HG02798 (cell line): Measurements from ENCODE around the gene BSND.

Experiments used
- ATAC-seq: cut with Tn5 transposase; IDR thresholded peaks from one replicate; pipeline ENCODE4 v1.9.1; 2021; ENCODE audit warnings: mild to moderate bottlenecking; ENCODE audit not compliant: unreplicated experiment, poor library complexity

BSND gene

DNA sequence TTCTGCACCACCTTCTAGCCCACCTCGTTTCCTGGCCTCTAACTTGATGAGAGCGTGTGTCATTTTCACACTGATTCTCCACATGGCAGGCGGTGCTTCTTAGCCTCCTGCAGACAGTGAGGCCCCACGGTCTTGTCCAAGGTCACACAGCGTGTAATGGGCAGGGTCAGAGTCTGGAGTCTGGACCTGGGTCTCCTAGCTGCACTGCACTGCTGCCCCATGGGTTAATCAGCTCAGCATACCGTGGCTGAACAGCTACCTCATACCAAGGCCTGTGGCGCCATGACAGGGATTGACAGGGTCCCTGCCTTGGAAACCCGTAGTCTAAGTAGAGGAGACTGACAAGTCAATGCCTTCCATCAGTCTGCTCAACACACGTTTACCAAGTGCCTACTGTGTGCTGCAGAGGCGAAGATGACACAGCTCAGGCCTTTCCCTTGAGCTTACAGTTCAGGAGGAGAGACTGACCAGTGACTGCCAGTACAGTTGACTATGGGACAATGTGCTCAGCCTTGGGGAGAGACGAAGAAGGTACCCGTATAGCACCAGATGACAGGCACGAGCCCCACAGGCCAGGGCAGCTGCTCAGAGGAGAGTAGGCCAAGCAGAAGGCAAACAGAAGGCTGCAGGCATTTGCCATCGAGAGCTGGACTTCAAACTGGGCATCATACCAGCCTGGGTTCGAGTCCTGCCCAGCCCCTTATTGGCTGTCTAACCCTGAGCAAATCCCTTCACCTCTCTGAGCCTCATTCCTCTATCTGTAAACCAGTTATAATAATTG lies 46.1 kb downstream of the BSND start:
- ATAC-seq, result no peak

DNA sequence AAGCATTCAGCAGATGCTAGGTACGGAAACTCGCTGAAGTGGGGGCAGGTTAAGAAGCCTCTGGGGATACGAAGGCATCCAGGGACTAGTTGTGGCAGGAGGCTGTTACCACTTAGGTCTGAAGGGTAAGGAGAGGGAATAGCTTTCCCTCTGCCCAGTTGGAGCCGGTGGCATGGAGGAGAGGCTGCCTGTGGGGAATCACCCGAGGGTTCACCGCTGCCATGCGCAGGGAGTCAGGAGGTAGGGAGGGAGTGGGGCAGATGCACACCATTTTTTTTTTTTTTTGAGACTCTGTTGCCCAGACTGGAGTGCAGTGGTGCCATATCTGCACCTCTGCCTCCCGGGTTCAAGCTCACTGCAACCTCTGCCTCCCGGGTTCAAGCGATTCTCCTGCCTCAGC lies 46.7 kb downstream of the BSND start:
- ATAC-seq, result no peak

DNA sequence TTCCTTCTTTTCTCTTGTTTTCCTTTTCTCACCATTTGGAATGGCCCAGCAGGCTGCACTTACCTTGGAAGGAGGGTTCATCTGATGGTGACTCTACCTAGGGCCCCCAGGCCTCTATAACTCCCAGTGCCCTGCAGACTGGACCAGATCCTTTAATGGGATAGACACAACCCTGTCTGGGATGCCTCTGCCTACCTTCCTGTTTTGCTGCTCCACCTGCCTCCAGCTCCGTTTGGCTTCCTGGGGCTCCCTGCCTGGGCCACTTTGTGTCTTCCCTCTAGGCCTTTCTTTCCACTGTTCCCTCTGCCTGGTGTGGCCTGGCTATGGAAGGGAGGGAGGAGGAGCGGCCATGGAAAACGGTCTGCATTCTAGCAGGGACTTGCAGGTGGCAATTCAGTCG lies 48.1 kb downstream of the BSND start:
- ATAC-seq, result no peak

DNA sequence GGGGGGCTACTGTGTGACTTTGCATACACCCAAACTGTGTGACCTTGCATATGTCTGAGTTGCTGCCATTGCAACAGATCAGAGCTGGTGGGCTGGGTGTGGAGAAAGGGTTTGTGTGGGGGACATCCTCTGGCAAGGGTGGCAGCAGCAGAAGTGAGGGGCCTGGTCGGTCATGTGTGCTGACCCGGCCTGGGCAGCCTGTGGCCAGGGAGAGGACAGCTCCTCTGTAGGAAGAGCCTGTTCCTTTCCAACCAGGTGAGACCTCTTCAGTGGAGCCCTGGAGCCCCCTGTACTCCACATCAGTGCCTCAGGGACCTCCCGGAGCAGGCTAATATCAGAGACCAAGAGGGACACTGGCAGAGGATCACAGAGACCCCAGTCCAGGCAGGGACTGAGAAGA lies 48.9 kb downstream of the BSND start:
- no peak for ATAC-seq

DNA sequence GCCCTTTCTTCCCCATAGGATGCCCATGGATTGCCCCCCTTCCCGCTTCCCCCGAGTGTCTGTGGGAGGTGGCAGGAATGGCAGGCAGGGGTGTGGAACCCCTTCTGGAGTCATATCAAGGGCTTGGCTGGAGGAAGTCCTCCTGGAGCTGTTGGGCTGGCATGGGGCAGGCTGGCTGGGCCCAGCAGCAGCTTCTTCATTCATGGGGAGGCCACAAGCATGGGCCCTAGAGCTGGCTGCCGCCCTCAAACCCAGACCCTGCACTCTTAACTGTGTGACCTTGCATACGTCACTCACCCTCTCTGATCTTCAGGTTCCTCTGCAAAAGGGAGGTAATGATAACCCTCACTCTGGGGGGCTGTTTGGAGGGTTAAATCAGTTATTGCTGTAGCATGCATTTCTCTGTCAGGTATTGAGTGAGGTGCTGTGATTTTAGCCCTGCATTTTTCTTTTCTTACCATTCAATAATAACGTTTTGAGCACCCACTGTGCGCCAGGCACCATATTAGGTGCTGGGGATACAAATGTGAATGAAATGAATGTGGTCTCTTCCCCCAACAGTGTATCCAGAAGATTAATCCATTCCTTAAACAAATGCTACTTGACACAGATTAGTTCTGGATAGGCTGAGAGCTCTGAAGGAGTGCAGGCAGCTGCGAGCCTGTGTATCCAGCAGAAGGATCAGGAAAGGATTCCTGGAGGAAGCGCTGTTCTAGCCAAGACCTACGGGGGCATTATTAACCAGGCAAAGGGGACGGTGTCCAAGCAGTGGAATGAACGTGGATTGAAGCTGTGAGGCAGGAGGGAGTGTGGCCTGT lies 49.9 kb downstream of the BSND start:
- ATAC-seq, result no peak

DNA sequence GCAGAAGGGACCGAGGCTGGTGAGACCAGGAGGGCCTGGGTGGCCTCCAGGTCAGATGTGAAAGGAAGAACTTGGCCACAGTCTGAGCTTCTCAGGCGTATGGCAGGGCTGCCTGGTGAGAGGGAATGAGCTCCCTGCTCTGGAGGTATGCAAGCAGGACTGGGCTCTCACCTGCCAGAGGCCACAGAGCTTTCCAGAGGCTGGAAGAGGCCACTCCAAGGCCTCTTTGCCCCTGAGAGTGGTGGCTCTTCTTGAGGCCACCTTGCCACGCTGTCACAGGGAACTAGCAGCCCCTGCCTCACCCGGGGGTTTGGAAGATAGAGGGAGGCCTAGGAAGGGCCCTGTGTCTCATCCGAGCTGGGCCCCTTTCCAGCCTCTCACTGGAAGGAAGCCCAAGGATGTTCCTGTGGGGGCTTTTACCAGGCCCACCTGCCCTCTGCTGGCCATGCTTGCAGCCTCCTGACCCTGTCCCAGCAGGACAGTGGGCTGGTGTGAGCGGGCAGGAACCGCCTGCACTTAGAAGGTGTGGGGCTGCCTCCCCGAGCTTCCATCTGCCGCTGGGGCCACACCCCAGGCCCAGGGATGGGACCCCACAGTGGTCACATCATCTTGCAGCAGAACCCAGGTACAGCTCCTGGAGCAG lies 50.7 kb downstream of the BSND start:
- ATAC-seq, result no peak

DNA sequence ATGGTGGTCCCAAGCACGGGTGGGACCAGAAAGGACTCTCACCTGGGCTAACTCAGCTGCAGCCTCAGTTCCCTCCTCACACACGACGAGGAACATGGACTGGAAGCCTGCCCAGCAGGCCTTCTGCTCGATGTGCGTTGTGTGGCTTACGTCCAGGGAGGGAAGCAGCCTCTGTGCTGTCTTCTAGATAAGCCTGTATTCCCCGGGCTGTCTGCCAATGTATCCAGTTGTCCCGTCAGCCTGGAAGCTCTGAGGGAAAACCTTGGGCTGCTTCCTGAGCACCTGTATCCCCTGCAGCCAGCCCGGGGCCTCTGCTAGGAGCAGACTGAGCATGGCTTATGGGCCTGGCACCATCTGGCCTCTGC lies 51.2 kb downstream of the BSND start:
- ATAC-seq, result no peak

DNA sequence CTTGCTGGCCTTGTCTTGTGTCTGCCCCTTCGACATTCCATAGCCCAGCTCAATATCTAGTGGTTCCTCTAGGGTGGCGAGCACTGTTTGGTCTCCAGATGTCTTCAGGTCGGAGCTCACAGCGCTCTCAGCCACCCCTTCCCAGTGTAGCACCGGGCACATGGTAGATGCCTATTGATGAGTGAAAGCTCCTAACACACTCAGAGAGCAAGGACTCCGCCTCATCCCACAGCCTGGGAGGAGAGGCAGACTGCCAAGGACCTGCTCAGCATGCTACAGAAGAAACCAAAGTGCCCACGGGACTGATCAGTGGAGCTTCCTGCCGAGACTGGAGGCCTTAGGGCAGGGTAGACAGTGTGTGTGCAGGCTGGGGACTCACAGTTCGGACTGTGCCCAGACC lies 51.5 kb downstream of the BSND start:
- ATAC-seq, result no peak

DNA sequence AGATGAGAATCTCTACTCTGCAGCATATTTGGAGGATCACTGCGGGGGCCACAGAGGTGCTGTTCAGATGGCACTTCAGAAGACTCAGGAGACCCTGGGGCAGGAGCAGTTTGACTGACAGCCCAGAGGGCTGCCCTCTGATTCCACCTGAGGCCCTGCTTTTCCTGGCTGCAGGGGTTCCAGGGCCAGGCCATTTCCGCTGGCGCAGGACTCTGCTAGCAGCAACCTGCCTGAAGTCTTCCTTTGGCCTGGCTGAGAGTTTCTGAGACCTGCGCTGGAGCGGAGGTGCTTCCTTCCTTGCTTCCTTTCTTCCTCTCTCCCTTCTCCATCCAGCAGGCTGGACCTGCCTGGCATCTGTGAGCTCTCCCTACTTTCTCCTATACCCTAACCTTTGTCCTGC lies 52.4 kb downstream of the BSND start:
- ATAC-seq, result no peak

DNA sequence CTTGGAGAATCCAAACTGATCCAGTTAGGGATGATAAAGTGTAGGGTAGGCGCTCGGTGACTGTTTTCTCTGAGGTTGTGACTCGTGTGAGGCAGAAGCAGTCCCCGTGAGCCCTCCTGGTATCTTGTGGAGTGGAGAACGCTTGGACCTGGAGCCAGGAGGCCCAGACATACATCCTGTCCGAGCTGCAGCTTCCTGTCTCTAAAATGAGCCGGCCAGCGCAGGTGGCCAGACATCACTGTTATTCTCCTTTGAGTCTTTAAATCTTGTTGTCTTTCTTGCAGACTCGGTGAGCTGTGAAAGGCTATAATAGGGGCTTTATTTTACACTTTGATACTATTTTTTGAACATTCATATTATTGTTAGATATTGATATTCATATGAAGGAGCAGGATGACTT lies 52.9 kb downstream of the BSND start:
- ATAC-seq, result no peak

DNA sequence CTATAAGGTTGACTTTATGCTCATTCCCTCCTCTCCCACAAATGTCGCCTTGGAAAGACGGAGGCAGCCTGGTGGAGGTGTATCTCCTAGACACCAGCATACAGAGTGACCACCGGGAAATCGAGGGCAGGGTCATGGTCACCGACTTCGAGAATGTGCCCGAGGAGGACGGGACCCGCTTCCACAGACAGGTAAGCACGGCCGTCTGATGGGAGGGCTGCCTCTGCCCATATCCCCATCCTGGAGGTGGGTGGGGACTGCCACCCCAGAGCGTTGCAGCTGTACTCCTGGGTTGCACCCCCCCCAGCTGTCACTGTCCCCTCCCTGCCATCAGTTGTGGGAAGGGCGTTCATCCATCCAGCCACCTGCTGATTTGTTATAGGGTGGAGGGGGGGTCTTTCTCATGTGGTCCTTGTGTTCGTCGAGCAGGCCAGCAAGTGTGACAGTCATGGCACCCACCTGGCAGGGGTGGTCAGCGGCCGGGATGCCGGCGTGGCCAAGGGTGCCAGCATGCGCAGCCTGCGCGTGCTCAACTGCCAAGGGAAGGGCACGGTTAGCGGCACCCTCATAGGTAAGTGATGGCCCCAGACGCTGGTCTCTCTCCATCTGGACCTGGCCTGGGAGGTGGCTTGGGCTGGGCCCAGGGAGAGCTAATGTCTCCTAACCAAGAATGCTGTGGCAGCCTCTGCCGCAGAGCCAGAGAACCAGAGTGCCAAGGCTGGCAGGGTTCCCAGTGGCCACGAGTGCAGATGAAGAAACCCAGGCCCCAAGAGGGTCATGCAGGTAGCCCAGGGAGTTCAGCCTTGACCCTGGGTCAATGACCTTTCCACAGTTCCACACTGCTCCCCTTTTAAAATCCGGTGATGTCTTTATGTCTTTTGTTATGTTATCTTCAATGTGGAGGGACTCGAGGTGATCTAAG lies 53.7 kb downstream of the BSND start:
- ATAC-seq, result no peak

DNA sequence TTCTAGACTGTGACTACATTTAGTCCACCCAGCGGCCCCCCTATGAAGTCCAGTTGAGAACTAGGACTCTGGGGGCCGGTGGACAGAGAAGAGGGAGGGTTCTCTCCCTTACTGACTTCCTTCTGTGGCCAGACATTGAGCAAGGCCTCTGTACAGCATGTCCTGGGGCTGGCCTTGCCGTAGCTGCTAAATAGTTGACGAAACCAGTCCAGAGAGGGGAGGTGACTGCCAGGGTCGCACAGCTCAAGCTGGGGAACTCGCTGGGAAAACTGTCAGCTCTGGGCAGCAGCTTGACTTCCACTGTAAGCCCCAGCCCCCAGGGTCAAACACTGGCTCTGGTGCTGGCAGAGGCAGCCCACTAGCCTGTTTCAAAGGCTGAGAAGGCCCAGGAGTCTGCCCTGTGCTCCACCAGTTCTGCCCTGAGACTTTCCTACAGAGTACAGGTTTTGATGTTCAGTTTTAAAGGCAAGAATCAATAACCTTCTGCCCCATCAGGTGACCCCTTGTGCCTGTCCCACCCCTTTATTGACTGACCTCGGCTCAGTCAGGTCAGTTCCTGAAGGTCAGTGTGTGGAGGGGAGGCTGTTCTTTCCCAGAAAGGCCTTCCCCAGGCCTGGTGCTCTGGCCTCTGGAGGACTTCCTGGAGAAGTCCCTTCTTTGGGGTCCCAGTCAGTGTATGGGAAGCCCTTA lies 54.7 kb downstream of the BSND start:
- no peak for ATAC-seq

DNA sequence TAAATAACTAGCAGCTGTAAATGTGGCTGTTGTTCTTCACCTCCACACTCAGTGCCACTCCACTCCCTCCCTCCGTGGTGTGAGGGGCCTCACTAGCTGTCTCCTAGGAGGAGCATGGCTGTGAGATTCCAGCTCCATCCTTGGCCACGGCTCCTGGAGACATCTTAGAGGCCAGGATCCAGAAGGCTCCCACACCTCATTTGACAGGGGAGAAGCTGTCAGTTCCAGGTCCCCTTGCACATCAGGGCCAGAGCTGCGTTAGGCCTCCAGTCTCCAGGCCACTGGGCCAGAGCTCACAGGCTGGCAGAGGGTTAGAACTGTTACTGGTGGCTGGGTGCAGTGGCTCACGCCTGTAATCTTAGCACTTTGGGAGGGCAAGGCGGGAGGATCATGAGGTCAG lies 55.7 kb downstream of the BSND start:
- no peak for ATAC-seq

DNA sequence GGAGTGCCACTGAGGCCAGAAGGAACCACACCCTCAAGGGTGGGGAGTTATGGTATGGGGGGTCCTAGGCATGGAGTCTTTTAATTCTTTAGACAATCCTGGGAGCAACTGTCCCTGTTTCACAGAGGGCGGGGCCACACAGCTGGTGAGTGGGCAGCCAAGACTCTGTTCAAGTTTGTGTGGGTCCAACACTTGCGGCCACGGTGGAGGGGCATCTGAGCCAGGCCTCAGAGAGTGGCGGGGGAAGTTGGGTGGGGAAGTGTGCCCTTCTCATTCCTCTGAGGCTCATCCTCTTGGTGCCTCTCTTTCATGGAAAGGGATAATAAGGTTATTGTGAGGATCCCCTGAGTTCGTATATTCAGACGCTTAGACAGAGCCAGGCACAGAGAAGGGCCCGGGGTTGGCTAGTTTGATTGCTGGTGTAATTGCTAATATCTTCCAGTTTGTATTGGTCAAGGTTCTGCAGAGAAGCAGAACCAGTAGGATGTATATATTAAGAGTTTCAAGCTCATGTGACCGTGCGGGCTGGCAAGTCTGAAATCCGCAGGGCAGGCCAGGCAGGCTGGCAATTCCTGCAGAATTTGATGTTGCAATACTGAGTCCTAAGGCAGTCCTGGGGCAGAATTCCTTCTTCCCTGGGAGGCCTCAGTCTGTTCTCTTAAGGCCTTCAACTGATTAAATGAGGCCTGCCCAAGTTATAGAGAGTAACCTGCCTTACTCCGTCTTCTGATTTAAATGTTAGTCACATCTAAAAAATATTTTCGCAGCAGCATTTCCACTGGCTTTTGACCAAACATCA lies 56.5 kb downstream of the BSND start:
- no peak for ATAC-seq

DNA sequence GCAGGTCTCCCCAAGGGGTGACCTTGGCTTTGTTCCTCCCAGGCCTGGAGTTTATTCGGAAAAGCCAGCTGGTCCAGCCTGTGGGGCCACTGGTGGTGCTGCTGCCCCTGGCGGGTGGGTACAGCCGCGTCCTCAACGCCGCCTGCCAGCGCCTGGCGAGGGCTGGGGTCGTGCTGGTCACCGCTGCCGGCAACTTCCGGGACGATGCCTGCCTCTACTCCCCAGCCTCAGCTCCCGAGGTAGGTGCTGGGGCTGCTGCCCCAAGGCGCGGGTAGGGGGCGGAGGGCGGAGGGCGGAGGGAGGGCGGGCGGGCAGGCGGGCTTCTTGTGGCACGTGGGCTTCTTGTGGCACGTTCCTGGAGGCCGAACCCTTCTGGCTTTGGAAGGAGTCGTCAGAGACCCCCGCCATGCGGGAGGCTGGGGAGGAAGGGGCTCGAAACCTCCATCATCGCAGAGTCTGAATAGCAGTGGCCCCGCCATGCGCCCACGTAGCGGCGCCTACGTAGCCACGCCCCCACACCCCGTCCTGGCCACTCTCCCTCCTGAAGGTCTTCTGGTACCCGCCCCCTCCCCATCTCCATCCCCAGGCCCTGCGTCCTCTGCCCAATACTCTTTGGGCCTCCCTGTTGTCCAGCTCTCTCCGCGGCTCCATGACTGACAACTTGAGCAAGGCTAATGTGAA lies 57.4 kb downstream of the BSND start:
- ATAC-seq, result no peak

DNA sequence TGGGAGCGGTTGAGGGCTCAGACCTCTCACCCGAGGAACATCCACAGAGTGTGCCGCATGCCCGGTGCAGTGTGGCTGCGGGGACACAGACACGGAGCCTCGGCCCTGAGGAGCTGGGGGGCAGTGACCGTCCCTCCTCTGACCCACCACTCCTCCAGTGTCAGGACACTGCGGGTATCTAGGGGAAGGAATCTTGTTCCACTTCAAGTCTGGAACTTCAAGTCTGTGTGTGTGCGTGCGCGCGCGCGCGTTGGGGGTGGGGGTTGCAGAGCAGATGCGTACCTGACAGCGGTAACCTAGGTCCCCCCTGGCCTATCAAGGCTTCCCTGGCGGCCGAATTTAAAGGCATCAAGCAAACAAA lies 57.9 kb downstream of the BSND start:
- no peak for ATAC-seq

DNA sequence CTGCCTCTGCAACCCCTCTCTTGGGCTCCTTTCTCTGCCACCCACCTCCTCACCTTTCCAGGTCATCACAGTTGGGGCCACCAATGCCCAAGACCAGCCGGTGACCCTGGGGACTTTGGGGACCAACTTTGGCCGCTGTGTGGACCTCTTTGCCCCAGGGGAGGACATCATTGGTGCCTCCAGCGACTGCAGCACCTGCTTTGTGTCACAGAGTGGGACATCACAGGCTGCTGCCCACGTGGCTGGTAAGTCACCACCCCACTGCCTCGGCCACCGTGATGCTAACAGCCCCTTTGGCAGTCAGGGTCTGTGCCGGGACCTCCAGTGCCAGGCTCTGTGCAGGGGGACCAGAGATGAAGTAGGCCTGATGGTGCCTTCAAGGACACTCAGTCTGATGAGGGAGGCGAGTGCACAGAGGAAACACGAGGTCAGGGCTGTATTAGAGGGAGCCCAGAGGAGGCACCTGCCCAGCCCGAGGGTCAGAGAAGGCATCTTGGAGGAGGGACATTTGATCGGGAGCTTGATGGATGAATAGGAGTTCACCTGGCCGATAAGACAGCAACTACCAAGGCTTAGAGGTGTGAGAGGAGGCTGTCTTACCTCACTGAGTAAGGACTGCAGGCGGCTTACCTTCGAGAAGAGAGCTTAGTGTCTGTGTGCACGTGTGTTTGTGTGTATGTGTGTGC lies 58.7 kb downstream of the BSND start:
- no peak for ATAC-seq

DNA sequence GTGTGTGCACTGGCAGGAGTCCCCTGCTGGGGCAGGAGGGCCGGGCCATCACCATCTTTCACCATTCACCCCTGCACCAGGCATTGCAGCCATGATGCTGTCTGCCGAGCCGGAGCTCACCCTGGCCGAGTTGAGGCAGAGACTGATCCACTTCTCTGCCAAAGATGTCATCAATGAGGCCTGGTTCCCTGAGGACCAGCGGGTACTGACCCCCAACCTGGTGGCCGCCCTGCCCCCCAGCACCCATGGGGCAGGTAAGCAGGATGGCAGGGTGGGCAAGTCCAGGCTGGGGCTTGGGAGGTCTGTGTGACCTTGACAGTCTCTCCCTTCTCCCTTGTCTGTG lies 59.2 kb downstream of the BSND start:
- no peak for ATAC-seq
